ENCODE data around the gene KRTAP5-10.

GRCh38 chr11:71557257-71557656, 8.1 kb upstream of the KRTAP5-10 start:
- TF ChIP-seq POLR2A (IDR thresholded peaks at IDR 0.05), result no peak
- TF ChIP-seq CTCF (IDR thresholded peaks at IDR 0.05), result no peak
